Caco-2 (cell line): ENCODE measurements around the gene CA12. TPM values are rescaled to one million over a fixed set of nuclear protein-coding genes. Genes with fewer than 3 reads are reported as not detected.

Experiments used
- BruUV-seq: library from RNA; stranded (reverse); fragments of 400-500 nt; replicated peaks from 2 replicates; lab custom pipeline; 2021; lab: Mats Ljungman, UMichigan
- CTCF ChIA-PET: fragments of 300-600 bp; sonication (Branson Sonifier 250); formaldehyde crosslinking; loops from one replicate; lab custom pipeline; 2022; ENCODE audit warnings: antibody characterized with exemption; lab: Charles Lee
- POLR2A ChIA-PET: fragments of 300-600 bp; sonication (Branson Sonifier 250); formaldehyde crosslinking; loops from one replicate; lab custom pipeline; 2022; ENCODE audit warnings: antibody characterized with exemption; lab: Charles Lee
- DNase-seq, 2 experiments: peaks; one replicate each; pipeline versions ENCODE4 v3.0.0 to v3.0.0-alpha.2; 2020 to 2022
- H3K27me3 ChIP-seq: replicated peaks from 2 replicates; pipeline ENCODE4 v1.6.0; 2011; ENCODE audit warnings: low read length; ENCODE audit not compliant: control insufficient read depth, insufficient read depth
- H3K36me3 ChIP-seq: 2 replicates; pipeline ENCODE4 v1.5.1; 2011; ENCODE audit warnings: low read length; ENCODE audit not compliant: control insufficient read depth, insufficient read depth
- H3K4me1 ChIP-seq: fragments of 250-450 bp; sonication (Bioruptor Pico); 2 replicates; pipeline ENCODE4 v1.5.1; 2020; ENCODE audit warnings: mild to moderate bottlenecking
- H3K4me3 ChIP-seq: 2 replicates; pipeline ENCODE4 v1.5.1; 2011; ENCODE audit warnings: low read depth, mild to moderate bottlenecking, control low read depth, low read length
- H3K9me3 ChIP-seq: fragments of 250-450 bp; sonication (Bioruptor Pico); 2 replicates; pipeline ENCODE4 v1.5.1; 2020; ENCODE audit warnings: mild to moderate bottlenecking, moderate library complexity
- H3K27ac Mint-ChIP-seq: one replicate; pipeline ENCODE4 v1.8.0; 2022; ENCODE audit warnings: mixed read lengths; ENCODE audit not compliant: unreplicated experiment
- H3K27me3 Mint-ChIP-seq: one replicate; pipeline ENCODE4 v1.8.0; 2022; ENCODE audit warnings: mixed read lengths; ENCODE audit not compliant: insufficient read depth, unreplicated experiment
- H3K36me3 Mint-ChIP-seq: one replicate; pipeline ENCODE4 v1.8.0; 2022; ENCODE audit warnings: mild to moderate bottlenecking, mixed read lengths; ENCODE audit not compliant: insufficient read depth, unreplicated experiment
- H3K4me1 Mint-ChIP-seq: one replicate; pipeline ENCODE4 v1.8.0; 2022; ENCODE audit warnings: low read depth, mixed read lengths; ENCODE audit not compliant: unreplicated experiment
- H3K4me3 Mint-ChIP-seq: one replicate; pipeline ENCODE4 v1.8.0; 2022; ENCODE audit warnings: mild to moderate bottlenecking, moderate library complexity, mixed read lengths; ENCODE audit not compliant: unreplicated experiment
- H3K9me3 Mint-ChIP-seq: one replicate; pipeline ENCODE4 v1.8.0; 2022; ENCODE audit warnings: mixed read lengths; ENCODE audit not compliant: unreplicated experiment
- CTCF ChIP-seq, 2 experiments: fragments of 200-600 bp in 1 of 2; IDR thresholded peaks; 1 replicate in 1 of 2; 2 replicates in 1 of 2; pipeline versions ENCODE4 v1.5.1 to v1.8.0; 2011 to 2022; ENCODE audit warnings: antibody characterized with exemption in 1 of 2, control low read depth in 1 of 2, inconsistent platforms in 1 of 2, low read depth in 1 of 2, low read length in 1 of 2, mild to moderate bottlenecking in 1 of 2, moderate library complexity in 1 of 2; ENCODE audit not compliant: insufficient read depth in 1 of 2, severe bottlenecking in 1 of 2, unreplicated experiment in 1 of 2
- intact Hi-C: fragments of 100-400 bp; cut with micrococcal nuclease; formaldehyde crosslinking; loops from one replicate; pipeline ENCODE4 v1.10.0; 2022; ENCODE audit not compliant: unreplicated experiment
- total RNA-seq: library from RNA; stranded (reverse); gene quantifications from 2 replicates; pipeline ENCODE4 v1.2.3, GENCODE V29; 2022

CA12 gene
- total RNA-seq, 1 experiment from 2014 or later = 1.0 TPM

GRCh38 chr15:63385911-63386531, 4.4 kb upstream of the CA12 start:
- Histone ChIP-seq H3K27me3 (no peaks in the 10 kb centered on the region), H3K4me3 (no peak overlapping the region), H3K36me3 (no peaks in the 10 kb centered on the region), H3K9me3 (no peaks in the 10 kb centered on the region), H3K4me1 (no peaks in the 10 kb centered on the region; the same call in 1 of the 2 replicates)
- ChIA-PET CTCF (no interaction called here), POLR2A (no interaction called here)
- H3K27me3 Mint-ChIP-seq = no peaks in the 10 kb centered on the region
- no peak for TF ChIP-seq CTCF (IDR thresholded peaks at IDR 0.05; ENCODE audit: insufficient read depth in 1 of 2, low read depth in 1 of 2, low read length in 1 of 2, severe bottlenecking in 1 of 2, unreplicated experiment in 1 of 2)
- H3K36me3 Mint-ChIP-seq = no peaks in the 10 kb centered on the region
- no peak for DNase-seq
- no peak overlapping the region for H3K27ac Mint-ChIP-seq
- BruUV-seq = no TSS peak
- intact Hi-C loops = no loop called here
- H3K4me1 Mint-ChIP-seq = peaks cover 3% of the 10 kb centered on the region
- no peaks in the 10 kb centered on the region for H3K9me3 Mint-ChIP-seq
- no peak overlapping the region for H3K4me3 Mint-ChIP-seq

GRCh38 chr15:63384906-63385305, 3.3 kb upstream of the CA12 start:
- no peaks in the 10 kb centered on the region for H3K9me3 Mint-ChIP-seq
- CTCF ChIA-PET = no interaction called here
- TF ChIP-seq CTCF (IDR thresholded peaks at IDR 0.05; ENCODE audit: insufficient read depth in 1 of 2, low read depth in 1 of 2, low read length in 1 of 2, severe bottlenecking in 1 of 2, unreplicated experiment in 1 of 2) = no peak
- DNase-seq = no peak
- H3K4me3 ChIP-seq = no peak overlapping the region
- H3K4me1 ChIP-seq = no peaks in the 10 kb centered on the region; the same call in 1 of the 2 replicates
- H3K27me3 ChIP-seq = no peaks in the 10 kb centered on the region
- H3K9me3 ChIP-seq = no peaks in the 10 kb centered on the region
- intact Hi-C loops = no loop called here
- BruUV-seq = no TSS peak
- H3K27me3 Mint-ChIP-seq = no peaks in the 10 kb centered on the region
- H3K27ac Mint-ChIP-seq = no peak overlapping the region
- peaks cover 4% of the 10 kb centered on the region for H3K36me3 Mint-ChIP-seq
- POLR2A ChIA-PET = no interaction called here
- H3K4me1 Mint-ChIP-seq = peaks cover 14% of the 10 kb centered on the region
- H3K4me3 Mint-ChIP-seq = no peak overlapping the region
- H3K36me3 ChIP-seq = no peaks in the 10 kb centered on the region

DNA sequence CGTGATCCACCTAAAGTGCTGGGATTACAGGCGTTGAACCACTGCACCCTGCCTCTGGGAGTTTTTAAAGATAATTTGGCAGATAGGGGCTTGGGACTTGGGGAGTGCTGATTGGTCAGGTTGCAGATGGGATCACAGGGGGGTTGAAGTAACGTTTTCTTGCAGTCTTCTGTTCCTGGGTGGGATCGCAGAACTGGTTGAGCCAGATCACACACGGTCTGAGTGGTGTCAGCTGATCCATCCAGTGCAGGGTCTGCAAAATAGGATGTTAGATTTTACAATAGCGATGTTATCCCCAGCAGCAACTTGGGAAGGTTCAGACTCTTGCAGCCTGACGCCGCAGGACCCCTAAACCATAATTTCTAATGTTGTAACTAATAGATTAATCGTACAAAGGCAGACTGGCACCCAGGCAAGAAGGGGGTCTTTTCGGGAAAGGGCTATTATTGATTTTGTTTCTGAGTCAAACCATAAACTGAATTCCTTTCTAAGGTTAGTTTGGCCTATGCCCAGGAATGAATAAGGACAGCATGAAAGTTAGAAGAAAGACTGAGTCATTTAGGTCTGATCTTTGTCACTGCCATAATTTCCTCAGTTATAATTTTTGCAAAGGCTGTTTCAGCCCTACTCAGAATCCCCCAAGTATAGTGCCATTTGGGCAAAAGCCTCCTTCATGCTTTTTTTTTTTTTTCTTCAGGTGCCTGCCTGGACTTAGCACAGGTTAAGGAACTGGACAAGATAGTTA, 1.5 kb upstream of the CA12 start:
- no peak for TF ChIP-seq CTCF (IDR thresholded peaks at IDR 0.05; ENCODE audit: insufficient read depth in 1 of 2, low read depth in 1 of 2, low read length in 1 of 2, severe bottlenecking in 1 of 2, unreplicated experiment in 1 of 2)
- DNase-seq = no peak
- Mint-ChIP-seq H3K27me3 (no peaks in the 10 kb centered on the region), H3K4me1 (peaks cover 17% of the 10 kb centered on the region), H3K9me3 (no peaks in the 10 kb centered on the region), H3K27ac (no peak overlapping the region), H3K36me3 (peaks cover 6% of the 10 kb centered on the region), H3K4me3 (no peak overlapping the region)
- no peak overlapping the region for H3K4me3 ChIP-seq
- intact Hi-C loops = no loop called here
- ChIA-PET POLR2A (no interaction called here), CTCF (no interaction called here)
- no peaks in the 10 kb centered on the region for H3K4me1 ChIP-seq
- H3K27me3 ChIP-seq = no peaks in the 10 kb centered on the region
- BruUV-seq = no TSS peak
- H3K9me3 ChIP-seq = no peaks in the 10 kb centered on the region
- H3K36me3 ChIP-seq = no peaks in the 10 kb centered on the region
